Stimulated activated CD4-positive, alpha-beta T cell treated with anti-CD3 and anti-CD28 coated beads, Interleukin-15, amount 100 ng/mL, for 24 hours (primary cell): ENCODE data around the gene MPRIP.

Experiments
- DNase-seq: peaks from one replicate; pipeline ENCODE4 v3.0.0-alpha.2; 2020

MPRIP gene

DNA sequence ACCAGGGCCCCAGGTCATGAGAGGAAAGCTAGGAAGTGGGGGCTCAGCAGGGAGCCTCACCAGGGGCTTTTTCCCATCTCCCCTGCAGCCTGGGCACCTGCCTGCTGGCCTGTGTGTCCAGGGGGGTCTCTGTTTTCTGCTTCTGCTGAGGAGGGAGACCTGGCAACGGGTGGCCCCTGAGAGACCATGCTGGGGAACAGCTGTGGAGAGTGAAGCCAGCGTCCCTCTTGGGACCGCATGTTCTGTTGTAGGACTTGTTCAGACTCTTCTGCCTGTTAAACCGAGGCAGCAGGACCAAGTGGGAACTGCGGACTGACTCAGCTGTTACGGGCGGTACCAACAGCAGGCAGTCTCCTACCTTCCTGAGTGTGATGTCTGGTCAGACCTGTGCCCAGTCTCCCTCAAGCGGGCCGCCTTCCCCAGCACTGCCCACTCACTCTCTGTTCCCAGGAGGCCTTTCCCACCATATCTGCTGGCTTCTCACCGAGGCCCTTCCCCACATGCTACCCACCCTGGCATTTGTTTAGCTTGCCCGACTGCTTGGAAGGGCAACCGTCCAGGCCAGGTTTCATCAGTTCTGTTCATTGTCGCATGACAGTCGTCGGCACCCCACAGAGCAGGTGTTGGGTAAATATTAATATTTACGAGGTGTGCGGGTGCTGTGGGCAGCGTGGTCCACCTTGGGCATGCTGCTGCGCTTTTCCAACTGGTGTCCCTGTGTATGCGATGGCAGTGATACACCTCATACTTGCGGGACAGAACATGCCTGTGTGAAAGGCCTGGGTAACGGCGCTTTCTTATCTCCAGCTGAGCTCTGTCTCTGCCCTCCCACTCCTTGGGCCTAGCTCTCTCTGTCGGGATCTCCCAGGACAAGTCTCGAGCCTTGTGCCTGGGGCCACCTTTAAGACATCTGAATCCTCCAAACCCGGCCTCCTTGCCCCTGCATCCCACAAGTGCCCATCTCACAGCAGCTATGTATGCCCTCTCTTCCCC is 69.4 kb downstream of the MPRIP start:
- no peak for DNase-seq

DNA sequence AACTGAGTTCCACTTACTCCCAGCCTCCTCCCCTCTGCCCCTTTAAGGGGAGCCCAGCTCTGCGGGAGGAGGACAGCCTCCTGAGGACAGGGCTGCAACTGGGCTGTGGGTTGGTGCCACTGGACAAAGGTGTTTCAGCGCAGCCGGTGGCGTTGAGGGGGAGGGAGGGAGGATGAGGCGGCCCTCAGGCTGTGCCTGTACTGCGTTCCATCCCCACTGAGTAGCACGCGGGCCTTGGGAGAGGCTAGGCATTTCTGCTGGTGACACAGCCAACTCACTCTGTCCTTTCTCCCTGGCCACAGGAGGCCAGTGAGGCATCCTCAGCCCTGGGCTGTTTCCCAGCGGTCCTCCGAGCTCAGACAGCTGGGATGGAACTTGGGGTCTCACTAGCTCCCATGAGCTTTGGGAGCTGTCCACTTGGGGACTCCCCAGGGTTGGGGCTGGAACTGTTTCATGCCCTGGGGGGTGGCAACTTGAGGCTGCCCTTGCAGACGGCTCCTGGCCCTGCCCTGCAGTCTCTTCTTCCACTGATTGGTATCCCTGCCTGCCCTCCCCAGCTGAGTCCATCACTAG is 70.5 kb downstream of the MPRIP start:
- DNase-seq: no peak

DNA sequence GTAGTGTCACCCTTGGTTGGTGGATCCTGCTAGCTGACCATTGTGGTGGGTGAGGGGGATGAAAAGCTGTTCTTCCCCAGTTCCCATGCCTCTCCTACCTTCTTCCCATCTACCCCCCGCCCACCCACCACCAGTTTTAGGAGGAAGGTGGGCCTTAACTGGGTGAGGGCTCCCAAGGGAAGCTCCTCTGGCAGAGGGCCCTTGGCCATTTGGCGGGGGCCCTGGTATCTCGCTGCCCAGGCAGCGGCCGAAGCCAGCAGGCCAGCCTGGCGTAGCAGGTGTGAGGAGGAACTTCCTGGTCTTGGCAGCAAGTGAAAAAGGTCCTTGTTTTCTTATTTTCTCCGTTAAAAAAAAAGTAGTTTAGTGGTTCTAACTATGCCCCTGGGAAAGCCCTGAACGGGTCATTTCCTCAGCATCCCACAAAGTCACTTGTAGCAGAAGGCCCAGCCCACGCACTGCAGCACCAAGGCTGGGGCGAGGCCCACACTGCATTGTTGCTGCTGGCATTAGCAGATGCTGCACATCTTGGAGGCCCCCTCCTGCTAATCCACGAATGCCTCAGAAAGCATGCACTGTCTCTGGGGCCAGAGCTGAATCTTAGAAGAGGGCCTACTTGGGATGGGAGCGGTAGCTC is 72.5 kb downstream of the MPRIP start:
- DNase-seq: peak; percentile 42

DNA sequence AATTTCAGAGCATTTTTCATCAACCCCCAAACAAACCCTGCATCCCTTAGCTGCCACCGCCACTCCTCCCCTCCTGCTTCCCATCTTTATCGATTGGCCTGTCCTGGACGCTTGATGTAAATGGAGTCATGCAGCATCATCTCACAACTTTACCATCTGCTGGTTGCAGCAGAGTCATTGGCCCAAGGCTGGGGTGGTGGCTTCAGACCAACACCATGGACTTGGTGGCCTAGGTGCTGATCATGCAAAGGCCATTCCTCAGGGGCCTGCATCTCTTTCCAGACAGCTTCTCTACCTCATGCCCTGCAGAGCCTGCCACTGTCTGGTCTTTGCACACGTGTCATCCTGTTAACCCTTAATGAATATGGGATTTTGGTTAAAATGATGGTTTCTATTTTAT is 73.4 kb downstream of the MPRIP start:
- DNase-seq: no peak

DNA sequence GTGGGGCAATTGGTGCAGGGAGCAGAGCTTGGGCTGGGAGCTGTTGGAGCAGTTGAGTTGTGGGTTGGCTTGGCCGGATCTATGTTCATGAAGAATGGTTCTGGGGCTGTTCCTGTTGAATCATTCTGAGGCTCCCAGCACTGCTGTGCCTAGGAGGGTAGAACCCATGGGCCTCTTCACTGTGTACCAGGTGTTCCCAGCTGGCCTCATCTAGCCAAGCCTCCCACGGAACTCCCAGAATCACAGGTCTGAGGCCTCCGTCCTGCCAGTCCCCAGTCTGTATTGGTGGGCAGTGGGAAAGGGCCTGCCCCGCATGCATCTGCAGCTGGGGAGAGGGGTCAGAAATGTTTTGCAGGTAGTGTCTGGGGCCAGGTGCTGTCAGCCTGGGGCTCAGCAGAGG is 74.1 kb downstream of the MPRIP start:
- DNase-seq: no peak

DNA sequence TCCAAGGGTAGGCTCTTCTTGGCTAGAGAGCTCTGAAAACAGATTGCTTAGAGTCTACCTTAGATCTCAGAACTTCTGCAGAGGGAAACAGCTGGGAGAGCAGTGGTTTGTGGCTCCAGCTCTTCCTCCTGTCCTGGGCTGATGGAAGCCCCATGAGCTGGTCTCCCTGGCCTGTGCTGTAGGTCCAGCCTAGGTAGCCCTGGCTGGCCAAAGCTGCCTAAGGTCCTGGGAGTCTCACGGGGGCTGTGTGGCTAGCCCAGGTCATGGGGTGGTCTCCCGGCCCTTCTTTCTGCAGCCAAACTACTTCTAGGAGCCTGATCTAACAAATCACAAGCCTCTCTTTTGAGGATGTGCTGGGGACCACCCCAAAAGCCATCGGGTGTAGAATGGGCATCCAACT is 75.7 kb downstream of the MPRIP start:
- DNase-seq: no peak

DNA sequence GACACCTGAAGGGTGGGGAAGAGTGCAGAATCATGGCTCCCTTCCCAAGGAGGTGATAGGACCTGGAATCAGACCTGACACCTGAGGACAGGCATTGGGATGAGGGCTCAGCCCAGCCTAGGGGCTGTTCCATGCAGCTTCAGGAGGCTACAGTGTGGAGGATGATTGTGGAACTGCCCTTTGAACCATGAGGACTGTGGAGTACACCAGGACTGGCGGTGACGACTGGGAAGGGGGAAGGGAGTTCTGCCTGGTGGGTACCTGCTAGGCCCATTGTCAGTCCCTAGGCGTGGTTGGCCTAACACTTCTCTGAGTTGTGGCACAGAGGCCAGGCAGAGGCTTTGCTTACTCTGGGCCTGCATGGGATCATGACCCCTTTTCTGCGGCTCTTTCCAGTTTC is 76.1 kb downstream of the MPRIP start:
- DNase-seq: no peak

DNA sequence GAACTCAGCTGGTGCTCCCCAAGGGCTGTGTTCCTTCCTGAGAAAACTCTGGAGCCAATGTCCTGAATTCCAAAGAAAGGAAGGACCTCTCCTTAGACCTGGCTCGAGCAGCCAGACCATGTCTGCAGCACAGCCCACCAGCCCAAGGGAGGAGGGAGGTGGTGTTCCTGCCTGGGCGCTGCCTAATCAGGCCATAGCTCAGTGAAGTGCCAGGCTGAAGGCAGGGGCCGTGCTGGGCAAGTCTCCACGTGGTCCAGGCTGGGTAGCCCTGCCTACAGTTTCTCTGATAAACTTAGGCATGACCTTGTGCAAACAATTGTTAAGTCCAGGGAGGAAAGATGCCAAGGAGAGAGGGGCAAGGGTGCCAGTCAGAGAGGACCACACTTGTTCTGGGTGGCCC is 76.8 kb downstream of the MPRIP start:
- DNase-seq: no peak

DNA sequence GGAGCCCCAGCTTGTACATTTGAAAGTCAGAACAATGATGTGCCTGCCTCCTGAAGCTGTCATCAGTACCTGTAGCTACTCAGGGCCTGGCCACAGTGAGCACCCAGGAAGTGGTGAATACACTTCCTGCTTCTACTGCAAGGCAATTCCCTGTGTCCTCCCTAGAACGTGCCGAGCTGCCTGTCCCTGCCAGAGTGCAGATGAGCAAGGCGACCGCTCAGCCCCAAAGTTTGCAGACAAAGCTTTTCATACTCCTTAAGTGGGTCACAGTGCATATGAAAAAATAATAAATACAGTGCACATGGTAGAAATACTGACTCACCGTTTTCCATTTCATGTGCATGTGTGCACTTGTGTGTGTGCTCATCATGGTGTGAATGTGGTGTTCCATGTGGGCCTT is 77.3 kb downstream of the MPRIP start:
- DNase-seq: peak; percentile 77

DNA sequence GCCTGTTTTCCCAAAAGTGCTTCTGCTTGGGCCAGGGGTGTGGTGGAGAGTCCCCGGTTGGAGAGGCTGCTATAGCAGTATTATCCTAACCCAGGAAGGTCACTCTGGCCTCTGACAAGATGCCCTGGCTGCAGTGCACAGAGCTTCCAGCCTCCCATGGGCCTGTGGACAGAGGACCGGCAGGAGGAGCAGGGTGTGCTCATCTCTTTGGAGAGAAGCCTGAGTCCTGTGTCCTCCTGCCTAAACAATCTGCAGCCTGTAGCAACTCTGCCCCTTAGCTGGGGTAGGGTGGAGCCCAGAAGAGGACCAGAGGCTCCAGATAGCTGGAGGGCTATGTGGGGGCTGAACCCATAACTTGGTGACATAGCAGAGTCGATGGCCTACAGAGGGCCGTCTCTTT is 78.0 kb downstream of the MPRIP start:
- DNase-seq: no peak

DNA sequence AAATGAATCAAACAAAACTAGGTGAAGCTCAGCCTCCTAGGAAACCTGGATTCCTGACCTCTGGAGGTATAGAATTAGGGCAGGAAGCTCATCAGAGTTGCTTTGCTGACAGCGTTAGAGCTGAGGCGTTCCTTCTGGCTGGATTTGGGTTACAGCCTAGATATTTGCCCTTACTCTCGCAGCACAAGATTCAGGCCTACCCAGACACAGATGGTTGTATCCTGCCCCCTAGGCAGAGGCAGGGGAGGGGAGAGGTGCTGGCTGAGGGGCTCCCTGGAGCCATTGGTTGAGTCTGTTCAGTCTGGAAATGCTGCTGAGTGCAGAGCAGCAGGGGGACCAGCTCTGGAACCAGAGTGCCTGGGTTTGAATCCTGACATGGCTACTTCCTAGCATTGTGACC is 78.4 kb downstream of the MPRIP start:
- no peak for DNase-seq

DNA sequence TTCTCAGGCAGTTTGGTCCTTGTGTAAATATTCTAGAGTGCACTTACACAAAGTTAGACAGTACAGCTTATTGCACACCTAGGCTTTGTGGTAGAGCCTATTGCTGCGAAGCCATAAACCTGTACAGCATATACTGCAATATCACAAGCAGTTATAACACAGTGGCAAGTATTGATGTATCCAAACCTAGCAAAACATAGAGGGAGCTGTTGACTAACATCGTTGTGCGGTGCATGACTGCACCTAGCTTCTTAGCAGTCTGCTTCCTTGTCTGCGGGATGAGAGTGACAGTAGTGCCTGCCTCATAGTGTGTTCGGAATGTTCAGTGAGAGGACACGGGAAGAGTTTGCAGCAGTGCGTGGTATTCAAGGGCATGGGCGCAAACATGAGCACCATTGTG is 78.9 kb downstream of the MPRIP start:
- no peak for DNase-seq

DNA sequence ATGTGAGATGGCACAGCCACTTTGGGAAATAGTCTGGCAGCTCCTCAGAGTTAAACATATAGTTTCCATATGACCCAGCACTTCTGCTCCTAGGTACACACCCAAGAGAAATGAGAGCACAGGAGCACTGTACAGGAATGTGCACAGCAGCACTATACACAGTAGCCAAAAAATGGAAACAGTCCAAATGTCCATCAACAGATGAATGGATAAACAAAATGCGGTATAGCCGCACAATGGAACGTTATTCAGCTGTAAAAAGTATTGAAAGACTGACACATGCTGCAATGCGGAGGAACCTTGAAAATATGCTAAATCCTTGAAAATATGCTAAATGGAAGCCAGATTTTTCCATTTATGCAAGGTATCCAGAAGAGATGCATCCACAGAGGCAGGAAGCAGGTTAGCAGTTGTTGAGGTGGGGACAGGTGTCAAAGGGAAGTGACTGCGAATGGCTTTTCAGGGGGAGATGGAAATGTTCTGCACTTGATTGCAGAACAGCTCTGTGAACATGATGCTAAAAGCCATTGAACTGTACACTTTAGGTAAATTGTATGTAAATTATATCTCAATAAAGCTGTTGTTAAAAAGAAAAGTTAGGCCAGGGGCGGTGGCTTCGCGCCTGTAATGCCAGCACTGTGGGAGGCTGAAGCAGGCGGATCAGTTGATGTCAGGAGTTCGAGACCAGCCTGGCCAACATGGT is 80.7 kb downstream of the MPRIP start:
- no peak for DNase-seq

DNA sequence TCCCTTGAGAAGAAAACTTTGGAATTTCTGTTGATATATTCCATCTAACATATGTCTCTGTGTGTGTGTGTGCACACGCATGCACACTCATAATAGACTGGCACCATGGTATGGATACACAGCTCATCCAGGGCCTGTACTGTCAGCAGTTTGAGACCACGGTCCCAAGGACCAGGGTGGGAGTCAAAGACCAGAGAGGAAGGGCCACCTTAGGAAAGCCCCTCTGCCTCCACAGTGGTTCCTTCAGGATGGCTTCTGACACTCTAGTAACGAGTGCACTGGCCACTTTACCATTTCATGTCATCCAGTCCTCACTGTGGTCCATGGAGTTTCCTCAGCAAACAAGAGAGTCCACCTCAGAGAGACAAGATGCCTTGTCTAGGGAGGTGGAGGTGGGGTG is 82.1 kb downstream of the MPRIP start:
- no peak for DNase-seq

DNA sequence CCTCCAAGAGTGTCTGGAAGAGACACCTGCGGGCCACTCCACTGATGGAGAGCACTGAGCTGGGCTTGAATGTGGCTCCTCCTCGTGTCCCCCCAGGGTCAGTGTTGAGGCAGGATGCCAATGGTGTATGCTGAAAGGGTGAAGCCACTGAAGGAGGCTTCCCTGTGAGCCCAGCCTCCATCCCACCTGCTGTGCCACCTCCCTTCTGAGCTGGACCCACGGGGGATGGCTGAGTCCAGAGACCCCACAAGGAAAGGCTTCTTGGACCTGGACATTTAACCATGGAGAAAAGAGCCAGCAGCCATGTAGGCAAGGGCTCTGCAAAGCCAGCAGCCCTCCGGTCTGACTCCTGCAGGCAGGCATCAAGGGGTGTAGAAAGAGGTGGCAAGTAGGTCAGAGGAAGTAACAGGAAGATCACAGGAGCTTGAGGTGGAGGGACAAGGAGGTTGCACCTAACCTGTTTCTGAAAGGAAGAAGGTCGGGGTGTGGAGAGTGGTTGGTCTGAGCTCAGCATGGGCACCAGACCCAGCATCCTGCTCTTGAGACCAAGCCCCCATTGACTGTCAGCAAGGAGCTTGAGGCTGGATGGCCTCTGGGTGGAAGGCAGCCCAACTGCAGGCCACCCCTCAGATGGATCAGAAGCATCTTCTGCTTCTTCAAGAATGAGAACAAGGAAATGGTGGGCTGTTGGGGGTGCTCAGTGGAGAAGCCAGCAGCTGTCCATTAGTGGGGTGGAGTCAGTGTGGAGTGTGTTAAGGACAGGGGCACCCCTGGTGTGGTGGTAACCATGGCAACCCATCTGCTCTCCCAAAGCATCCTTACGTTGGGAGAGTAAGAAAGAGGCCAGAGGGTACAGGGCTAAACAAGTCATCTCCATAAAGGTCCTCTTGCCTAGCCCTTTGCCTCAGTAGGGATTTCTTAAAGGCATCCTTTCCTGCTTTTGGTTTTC is 83.2 kb downstream of the MPRIP start:
- DNase-seq: no peak

DNA sequence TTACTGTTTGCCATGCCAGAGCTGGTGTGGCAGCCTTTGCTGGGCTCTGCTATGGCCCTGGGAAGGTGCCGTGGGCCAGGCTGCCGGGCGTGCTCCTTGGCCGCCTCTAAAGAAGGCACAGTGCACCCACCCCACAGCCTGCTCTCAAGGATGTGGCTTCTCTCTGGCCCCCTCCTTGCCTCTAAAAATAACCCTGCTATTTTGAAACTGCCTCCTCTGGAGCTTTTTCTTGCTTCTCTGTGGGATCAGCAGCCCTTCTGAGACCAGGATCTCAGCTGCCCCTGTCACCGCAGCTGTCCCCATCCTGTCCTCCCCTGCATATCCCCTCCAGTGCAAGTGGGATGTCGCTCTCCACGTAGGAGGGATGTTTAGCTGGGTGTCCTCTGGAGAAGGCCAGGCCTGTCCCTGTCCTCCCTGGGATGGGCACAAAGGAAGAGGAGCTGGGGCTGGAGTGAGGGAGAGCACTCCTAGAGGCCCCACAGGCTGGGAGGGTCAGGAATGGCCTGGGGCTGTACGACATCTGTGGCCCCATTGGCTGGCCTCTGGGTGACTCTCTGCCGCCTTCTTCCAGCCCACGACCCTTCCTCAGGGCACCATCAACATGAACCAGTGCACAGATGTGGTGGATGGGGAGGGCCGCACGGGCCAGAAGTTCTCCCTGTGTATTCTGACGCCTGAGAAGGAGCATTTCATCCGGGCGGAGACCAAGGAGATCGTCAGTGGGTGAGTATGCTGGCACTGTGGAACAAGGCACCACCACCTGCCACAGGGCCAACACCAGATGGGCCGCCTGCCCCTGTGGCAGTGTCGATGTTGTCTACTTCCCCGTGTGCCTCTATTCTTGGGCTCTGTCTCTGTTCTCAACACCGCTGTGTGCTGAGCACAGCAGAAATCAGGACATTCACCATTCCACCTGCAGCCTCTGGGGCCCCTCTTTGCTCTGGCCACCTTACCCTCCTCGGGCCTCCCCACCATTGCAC is 84.2 kb downstream of the MPRIP start:
- DNase-seq: no peak

DNA sequence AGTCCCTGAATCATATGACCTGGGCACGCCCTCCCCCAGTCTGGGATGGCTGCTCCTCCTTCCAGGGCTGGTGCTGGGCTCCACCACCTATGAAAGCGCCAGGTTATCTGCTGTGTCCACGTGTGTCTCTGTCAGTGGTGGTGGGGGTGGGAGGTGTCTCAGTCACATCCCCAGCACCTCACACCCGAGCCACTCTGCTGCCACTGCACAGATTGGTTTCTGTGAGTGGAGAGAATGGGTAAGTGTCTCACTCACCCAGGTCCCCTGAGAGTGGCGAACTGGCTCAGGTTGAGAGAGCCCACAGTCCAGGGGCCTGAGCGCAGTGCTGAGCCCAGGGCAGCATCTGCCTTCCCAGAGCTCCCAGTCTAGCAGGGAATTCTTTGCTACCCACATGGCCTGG is 84.9 kb downstream of the MPRIP start:
- no peak for DNase-seq

DNA sequence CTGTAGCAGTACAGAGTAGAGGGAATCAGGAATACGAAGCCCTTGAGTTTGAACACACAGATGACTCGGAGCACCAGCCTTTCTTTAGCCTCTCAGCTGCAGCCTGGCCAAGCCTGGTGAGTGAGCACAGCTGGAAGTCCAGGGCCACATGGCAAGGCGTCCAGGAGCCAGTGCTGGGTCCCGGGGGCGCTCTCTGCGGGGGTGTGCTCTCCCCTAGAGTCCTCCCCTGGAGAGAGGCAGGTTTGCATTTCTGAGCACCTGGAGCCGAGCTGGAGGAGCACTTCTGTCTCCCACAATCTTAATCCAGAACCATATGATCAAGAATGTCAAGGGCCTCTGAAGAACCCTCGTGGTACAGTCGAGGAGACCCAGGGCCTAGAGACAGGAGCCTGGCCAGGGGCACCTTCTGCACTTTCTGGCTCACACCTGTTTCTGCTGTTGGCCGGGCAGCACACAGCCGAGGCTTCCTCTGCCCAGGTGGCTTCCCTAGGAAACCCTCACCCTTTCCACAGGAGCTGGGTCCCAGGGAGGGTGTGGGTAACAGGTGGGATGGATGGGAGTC is 85.6 kb downstream of the MPRIP start:
- DNase-seq: no peak

DNA sequence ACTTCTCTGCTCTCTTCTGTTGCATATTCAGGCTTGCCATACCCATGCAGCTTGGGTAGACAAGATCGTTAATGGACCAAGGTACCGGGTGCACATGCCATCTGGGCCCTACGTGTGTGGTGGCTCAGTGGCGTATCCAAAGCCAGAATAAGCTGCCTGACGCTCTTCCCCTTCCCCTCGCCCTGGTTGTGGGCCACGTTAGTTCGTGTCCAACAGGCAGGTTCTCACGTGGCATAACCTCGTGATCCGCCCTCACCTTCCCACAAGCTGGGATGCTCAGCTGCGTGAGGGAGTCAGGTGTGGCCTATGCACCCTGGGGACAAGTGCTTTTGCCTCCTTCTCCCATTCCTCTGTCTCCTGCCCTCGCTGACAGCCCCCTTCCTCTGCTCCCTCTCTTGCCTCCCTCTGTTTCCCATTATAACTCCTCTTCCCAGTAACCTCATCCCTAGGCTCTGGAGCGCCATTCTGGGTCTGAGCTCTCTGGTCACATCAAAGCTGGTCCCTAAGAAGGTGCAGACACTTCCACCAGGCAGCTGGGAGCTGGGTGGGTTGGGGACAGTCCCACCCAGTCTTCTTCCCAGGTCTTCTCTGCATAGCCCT is 86.3 kb downstream of the MPRIP start:
- no peak for DNase-seq

DNA sequence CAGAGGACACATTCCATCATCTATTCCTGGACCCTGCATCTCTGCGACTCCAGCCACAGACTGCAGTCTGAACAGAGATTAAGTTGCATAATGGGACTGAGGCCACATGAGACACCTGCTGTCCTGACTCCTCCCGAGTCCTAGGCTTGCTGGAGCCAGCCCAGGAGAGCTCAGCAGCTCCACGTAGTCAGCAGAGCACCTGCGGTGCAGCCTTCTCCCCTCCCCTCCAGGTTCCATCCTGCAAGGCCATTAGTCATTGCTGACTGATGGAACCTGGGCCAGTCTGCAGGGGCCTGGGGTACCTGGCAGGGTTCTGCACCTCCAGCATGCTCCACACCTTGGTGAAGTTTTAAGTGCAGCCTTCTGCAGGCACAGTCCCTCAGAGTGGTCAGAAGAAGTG is 87.2 kb downstream of the MPRIP start:
- no peak for DNase-seq
